Measurements from ENCODE around the gene RNF151.
A peak's percentile ranks its signal among the peaks of the same experiment; 100 is the strongest.
"Not testable (repeated sequence)": the region's sequence is repeated elsewhere in the genome, so short reads cannot be mapped to it uniquely, and the experiment has no call there.

The RNF151 gene

DNA sequence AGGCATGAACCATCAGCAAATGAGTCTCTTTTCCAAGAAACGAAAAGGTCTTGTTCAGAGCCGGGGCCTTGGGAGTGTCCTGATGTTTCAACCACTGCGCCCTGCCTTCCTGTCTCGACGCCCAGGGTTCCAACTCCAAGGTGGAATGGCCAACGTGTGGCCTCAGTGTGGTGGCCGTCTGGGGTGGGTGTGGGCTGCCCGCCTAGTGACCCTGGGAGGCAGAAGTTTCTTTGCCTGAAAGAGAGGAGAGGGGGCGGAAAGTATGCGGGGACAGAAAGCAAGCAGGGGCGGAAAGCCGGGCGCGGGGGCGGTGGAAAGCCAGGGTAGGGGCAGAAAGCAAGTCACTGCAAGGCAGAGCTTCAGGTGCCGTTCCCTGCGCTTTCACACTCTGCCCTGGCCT lies 27.7 kb upstream of the RNF151 start:
- DNase-seq: no peak

DNA sequence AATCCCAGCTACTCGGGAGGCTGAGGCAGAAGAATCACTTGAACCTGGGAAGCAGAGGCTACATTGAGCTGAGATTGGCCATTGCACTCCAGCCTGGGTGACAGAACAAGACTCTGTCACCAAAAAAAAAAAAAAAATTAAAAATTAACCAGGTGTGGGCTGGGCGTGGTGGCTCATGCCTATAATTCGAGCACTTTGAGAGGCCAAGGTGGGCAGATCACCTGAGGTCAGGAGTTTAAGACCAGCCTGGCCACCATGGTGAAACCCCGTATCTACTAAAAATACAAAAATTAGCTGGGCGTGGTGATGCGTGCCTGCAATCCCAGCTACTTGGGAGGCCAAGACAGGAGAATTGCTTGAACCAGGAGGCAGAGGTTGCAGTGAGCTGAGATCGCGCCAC lies 26.8 kb upstream of the RNF151 start:
- DNase-seq: not testable (repeated sequence)

DNA sequence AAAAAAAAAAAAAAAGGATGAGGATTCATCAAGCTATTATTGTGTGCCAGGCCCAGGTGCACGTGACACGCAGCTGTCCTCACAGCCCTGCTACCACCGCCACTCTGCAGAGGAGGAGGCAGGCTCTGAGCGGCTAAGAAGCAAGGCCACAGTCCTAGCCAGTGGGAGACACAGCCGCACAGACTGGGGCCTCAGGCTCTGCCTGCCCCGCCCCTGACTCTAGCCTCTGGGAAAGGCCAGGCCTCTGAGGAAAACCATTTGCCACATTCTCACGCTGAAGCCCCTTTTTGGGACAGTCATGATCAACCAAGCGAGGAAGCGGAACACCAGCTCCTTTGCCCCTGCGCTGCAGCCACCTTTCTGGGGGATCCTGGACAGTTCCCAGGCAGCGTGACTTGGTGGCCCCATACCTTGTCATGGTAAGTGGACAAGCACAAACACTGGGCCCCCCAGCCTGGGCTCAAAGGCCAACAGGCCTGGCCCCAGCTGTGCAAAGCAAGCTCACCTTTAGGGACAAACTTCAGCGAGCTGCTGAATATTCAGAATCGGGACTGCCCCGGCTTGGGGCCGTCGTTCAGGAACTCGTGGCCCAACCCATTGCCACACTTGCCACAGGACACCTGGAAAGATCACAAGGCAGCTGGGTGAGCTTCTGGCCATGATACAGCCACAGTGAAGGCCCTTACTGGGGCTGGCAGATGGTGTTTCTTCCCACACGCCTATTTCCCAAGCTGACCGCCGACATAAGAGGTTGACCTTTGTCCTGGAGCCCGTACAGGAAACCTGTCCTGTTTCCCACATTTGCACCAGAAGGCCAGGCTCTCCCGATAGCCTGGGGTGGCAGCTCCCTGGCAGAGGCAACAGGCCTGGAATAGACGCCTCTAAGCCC lies 26.1 kb upstream of the RNF151 start:
- no peak for DNase-seq

DNA sequence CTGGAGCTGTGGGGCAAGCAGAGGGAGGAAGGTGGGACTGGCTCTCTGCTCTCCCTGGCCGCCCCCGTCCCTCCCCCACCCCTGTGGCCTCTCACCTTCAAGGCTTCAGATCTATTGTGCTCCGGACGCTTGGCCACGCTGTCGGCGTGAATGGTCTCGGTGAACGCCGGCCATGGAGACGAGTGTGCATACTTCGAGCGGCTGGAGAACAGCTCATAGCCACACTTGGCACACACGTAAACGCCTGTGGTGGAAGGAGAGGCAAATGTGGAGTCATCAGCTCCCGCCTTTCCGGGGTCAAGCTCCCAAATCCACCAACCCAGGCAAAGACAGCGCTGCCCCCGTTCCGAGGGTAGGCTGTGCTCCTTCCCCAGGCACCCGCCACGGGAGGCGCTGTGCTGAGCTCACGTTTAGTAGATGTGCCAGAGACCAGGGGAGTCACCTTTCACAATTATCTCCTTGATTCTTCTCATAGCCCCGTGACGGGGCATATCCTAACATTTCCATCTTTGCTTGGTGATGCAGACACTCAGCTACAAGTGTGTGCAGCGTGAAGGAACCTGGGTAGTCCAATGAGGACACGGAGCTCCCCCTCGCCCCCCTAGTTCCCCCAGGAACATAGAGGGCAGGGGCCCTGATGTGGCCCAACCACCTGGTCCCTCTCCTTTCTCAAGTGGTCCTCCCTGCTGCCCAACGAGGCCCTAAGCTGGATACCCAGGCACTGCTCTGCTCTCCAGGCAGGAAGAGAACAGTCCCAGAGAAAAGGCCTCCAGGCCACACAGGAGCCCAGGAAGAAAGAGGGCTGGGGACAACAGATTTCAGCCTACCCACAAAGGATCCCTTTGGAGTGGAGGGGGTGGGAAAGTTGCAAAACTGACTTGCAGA lies 25.3 kb upstream of the RNF151 start:
- no peak for DNase-seq

DNA sequence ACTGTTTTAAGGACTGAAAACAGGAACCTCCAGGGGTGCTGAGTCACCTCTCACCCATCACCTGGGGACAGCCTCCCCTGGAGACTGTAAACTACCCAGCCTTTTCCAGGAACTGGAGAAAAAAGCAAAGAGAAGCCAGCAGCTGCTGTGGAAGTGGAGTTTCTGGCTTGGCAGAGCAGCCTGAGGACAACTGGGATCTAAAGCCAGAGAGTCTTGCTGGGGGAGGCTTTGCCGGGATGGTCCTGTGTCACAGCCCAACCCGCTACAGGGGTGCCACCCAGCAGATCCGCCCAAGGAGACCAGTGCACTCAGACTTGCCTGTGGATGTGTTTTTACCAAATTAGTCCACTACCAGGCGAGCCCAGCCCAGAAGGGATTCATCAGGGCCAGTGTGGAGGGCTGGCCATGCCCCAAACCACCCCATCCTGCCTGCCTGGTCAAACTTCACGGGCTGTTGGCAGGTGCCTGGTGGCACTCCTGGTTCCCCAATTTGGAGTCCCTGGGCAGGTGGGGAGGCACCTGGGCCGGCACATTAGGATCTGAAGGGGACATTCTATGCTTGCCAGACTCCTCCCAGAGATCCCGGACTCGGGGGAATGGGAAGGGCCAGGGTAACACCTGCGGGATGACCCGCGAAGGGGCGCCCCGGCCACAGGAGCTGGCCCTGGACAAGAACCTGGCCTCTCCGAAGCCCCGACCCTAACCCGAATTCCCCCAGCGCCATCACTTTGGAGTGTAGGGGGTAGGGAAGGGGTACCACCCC lies 24.4 kb upstream of the RNF151 start:
- DNase-seq: peak in 2 of 51 donors; percentile 6 to 12

DNA sequence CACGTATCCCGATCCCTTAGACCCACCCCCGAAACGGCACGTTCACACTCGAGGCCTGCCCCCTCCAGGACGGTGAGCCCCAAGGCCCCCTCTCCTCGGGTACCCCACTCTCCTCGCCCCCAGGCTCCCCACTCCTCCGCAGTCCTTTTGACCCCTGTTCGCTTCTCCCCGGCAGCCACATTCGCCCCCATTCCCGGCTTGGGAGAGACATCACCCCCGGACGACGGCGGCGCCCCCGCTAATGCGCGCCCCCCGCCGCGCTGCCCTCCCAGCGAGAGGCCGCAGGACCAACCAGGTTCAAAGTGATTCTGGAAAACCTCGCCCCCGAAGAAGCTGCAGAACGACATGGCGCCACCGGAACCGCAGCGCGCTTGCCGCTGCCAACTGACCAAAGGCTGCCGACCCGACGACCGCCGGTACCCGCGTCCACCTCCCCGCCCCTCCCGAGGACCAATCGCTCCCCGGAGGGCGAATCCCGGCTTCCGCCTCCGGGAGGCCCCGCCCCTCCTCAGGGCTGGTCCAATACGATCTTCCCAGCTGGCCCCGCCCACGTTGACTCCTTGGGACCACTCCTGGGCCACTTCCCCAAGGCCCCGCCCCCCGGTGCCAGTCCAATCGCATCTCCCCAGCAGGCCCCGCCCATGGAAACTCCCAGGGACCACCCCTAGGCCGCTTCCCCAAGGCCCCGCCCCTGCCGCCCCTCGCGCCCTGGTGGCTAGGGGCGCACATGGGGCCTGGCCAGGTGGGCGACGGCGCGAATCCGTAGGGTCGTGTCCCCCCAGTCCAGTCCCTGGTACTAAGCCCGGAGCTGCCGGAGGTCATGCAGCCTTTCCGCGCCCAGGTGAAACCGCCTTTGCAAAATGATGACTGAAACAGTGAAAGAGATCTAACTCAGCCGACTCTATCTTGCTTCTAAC lies 23.6 kb upstream of the RNF151 start, which contains the start of gene MSRB1:
Gene MSRB1 (minus strand): TSS at position 390 of the 917 bp plus-strand sequence. CDS start 43 bp downstream, at position 347.
- DNase-seq: peak; percentile 62 to 100 (median 98)

DNA sequence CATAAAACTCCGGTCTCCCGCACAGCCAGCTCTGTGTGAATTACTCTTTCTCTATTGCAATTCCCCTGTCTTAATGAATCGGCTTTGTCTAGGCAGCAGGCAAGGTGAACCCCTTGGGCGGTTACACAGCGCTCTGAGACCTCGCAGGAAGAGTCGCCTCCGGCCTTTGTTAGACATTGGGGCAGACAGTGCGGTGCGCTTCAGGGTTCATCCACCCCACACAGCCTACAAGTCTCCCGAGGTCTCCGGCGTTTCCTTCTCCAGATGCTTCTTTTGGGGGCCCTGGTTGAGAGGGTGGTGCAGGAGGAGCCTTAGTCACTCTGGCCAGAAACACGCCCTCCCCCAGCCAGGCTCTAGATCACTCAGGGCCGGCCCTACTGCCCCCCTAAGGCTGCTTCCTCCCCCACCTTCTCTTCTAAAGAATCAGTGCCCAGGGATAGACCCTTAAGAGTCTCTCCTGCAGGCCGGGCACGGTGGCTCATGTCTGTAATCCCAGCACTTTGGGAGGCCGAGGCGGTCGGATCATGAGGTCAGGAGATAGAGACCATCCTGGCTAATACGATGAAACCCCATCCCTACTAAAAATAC lies 21.9 kb upstream of the RNF151 start:
- DNase-seq: no peak

DNA sequence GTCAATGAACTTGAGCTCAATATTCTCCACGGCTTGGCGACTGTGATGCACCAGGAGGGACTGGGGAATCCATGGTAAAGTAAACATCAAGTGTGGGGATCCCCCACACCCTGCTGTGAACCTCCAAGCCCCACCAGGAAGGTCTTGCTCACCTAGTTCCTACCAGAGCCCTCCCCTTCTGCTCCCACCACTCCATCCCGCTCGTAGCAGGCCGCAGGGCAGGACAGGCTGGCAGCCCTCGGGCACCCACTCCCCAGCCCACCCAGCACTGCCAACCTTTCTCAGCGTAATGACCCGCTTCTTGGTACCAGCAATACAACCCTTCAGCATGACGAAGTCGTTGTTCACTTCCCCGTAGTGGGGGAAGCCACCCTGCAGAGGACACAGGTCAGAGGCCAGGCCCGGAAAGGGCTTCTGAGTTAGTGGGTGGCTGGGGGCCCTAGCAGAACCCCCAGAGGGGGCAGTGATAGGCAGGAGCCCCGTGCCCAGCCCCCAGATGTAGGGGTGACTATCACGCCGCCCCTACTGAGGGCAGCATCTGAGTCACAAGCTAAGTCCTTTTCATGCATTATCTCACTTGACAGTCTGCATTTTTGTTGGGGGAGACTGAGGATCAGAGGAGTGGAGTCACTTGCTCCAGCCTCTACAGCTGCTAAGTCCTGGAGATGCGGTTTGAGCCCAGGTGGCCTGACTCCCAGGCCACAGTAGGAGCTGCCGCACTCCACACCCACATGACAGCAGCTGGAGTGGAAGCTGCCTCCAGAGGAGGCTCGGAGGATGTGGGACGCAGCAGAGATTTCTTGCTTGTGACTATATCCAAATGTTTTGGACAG lies 20.9 kb upstream of the RNF151 start:
- no peak for DNase-seq

DNA sequence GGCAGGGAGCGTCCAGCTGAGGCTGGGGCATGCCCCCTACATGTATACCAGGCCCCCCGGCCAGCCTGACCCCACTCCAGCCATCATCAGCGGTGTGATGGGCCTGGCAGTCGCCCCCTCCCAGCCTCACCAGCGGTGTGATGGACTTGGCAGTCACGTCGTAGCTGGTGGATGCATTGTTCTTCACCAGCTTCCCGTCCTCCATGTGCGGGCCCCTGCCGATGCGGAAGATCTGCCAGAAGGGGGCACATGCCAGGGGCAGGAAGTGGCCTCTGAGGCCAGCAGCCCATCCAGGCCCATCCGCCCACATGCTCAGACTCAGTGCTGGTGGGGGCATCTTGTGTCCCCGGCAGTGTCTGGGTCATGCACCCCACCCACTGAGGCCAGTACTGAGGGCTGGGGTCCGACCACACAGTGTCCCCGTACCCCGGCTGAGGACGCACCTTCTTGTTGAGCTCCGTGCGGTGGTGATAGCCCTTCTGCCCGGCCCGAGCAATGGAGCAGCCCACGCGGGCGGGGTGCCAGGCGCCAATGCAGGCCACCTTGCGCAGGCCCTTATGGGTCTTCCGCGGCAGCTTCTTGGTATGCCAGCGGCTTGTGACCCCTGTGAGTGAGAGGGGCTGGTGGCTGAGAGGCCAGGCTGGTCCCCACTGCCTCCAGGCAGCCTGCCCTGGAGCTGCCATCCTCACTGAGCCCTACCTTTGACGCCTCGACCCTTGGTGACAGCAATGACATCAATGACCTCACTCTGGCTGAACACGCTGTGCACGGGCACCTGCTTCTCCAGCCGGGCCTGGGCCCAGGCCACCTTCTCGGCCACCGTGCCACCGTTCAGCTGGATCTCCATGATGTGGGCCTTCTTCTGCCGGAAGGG lies 19.9 kb upstream of the RNF151 start:
- DNase-seq: no peak

DNA sequence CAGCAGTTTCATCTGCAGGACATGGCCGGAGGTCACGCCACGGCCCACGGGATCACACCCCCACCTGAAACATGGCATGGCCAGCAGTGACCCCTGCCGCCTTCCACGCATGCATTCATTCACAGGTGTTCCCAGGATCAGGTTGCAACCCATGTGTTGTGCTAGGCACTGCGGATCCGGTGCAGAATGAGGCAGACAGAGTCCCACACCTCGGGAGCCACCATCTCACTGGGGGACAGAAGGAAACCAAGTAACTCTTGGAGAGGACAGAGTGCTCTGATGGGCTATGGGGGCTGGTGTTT lies 19.3 kb upstream of the RNF151 start:
- DNase-seq: no peak

DNA sequence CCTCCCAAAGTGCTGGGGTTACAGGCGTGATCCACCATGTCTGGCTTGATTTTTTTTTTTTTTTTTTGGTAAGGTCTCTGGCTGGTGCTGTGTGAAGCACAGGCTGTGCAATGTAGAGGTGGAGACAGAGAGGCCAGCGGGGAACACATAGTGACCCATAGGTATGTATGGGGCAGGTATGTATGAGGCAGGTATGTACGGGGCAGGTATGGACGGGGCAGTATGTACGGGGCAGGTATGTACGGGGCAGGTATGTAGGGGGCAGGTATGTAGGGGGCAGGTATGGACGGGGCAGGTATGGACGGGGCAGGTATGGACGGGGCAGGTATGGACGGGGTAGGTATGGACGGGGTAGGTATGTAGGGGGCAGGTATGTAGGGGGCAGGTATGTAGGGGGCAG lies 17.1 kb upstream of the RNF151 start:
- DNase-seq: no peak

DNA sequence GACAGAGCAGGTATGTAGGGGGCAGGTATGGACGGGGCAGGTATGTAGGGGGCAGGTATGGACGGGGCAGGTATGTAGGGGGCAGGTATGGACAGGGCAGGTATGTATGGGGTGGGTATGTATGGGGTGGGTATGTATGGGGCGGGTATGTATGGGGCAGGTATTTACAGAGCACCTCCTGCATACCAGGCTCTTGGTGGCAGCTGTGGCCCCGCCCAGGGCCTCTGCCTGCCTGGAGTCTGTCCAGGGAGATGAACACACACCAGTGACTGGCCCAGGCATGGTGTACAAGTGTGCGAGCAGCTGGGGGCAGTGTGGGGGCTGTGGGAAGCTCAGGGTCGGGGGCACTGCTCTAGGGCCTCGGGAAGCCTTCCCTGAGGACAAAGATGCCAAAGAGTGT lies 16.6 kb upstream of the RNF151 start:
- DNase-seq: no peak

DNA sequence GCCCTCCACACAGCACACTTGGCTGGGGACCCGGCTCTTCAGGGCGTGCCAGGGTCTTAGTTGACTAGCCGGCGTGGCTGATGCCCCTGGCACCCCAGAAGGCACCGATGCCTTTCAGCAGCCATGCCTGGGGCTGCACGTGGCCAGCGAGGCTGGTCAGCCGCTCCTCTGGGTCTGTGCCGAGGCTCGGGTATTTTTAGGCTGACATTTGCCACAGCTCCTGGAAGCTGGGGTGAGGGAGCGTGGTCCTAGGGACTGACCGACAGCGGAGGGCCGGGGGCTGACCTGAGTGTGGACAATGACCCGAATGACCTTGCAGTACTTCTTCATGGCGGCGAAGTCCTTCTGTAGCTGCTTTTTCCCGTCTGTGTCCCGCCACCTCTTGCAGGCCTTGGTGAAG lies 16.1 kb upstream of the RNF151 start:
- no peak for DNase-seq

DNA sequence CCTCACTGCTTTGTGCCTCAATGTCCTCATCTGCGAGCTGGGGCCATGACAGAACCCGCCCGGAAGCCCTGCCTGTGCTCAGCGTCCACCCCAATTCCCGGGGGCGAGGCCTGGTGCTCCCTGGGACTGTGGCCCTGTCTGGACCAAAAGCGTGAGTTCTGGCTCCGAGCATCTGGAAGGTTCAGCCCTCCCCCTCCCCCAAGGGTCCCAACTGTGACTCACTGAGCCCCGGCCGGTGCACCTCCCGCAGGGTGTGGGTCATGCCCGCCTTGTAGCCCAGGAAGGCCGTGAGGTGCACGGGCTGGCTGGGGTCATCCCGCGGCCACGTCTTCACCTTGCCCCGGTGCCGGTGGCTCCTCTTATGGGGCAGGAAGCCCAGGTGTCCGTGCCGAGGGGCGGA lies 12.9 kb upstream of the RNF151 start:
- DNase-seq: no peak

DNA sequence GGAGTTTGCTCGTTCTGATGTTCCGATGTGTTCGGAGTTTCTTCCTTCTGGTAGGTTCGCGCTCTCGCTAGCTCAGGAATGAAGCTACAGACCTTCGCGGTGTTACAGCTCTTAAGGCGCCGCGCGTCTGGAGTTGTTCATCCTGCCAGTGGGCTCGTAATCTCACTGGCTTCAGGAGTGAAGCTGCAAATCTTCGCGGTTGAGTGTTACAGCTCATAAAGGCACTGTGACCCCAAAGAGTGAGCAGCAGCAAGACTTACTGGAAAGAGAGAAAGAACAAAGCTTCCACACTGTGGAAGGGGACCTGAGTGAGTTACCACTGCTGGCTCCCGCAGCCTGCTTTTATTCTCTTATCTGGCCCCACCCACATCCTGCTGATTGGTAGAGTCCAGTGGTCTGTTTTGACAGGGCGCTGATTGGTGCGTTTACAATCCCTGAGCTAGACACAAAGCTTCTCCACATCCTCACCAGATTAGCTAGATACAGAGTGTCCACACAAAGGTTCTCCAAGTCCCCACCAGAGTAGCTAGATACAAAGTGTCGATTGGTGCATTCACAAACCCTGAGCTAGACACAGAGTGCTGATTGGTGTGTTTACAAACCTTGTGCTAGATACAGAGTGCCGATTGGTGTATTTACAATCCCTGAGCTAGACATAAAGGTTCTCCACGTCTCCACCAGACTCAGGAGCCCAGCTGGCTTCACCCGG lies 9.1 kb upstream of the RNF151 start:
- DNase-seq: not testable (repeated sequence)

DNA sequence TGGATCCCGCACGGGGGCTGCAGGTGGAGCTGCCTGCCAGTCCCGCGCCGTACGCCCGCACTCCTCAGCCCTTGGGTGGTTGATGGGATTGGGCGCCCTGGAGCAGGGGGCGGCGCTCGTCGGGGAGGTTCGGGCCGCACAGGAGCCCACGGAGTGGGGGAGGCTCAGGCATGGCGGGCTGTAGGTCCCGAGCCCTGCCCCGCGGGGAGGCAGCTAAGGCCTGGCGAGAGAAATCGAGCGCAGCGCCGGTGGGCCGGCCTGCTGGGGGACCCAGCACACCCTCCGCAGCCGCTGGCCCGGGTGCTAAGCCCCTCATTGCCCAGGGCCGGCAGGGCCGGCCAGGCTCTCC lies 8.5 kb upstream of the RNF151 start:
- DNase-seq: not testable (repeated sequence)

DNA sequence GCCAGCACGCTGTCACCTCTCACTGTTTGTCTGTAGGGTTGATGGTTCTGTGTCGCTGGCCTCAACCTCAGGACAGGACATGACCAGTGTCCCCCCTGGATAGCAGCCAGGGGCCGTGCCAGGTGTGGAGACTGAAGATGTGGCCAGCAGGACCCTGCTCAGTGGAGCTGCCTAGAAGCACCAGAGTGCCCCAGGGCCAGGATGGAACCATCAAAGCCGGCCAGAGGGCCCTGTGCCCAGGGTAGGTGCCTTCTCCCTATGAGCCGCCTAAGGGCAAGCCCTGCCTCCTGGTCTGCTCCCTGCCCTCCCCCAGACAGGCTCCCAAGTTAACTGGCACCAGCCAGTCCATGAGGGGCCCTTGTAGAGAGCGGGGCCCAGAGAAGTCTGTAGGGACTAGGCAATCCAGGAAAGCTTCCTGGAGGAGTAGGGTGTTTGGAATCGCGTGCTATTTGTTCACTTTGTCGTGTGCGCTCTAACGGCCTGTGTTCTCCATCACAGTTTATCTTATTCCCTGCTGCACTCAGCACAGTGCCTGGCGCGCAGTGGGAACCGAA lies 7.9 kb upstream of the RNF151 start:
- peak in 1 of 51 donors; percentile 5 for DNase-seq
